ENCODE measurements around the gene CACNG4. TPM values are rescaled to one million over a fixed set of nuclear protein-coding genes. Genes with fewer than 3 reads are reported as not detected.

The CACNG4 gene
- total and polyA plus RNA-seq, 2 of the 4 experiments (the other 2 are of a cell fraction) = under 0.01 to 0.53 TPM

GRCh38 chr17:66970797-66971196, 6.3 kb downstream of the CACNG4 start:
- Histone ChIP-seq H4K8ac (ENCODE audit: low read depth in 2 of 2, low read length in 2 of 2) (no peak overlapping the region), H3K27ac (ENCODE audit: insufficient read depth, low read length) (no peak overlapping the region), H3K9me3 (ENCODE audit: control insufficient read depth, insufficient read depth, low read length) (no peaks in the 10 kb centered on the region), H3K79me1 (ENCODE audit: low read depth in 1 of 2, low read length in 2 of 2) (no peaks in the 10 kb centered on the region), H3K9ac (ENCODE audit: low read depth, low read length) (no peak overlapping the region), H4K20me1 (ENCODE audit: insufficient read depth, low read length) (no peaks in the 10 kb centered on the region), H2BK120ac (ENCODE audit: low read depth, low read length) (no peak overlapping the region), H2BK5ac (ENCODE audit: low read depth, low read length, poor library complexity, severe bottlenecking) (no peak overlapping the region), H3K4ac (ENCODE audit: low read depth, low read length) (no peak overlapping the region), H3K56ac (ENCODE audit: extremely low read depth, insufficient read depth, low read length) (no peak overlapping the region), H3K4me1 (ENCODE audit: control insufficient read depth, insufficient read depth, low read length) (peaks cover 1% of the 10 kb centered on the region), H3K23ac (ENCODE audit: low read depth, low read length) (no peak overlapping the region), H3K18ac (ENCODE audit: low read depth, low read length) (no peak overlapping the region), H2BK20ac (ENCODE audit: low read depth, low read length) (no peak overlapping the region), H2AK9ac (replicated peaks; ENCODE audit: low read depth, low read length, poor library complexity) (no peak overlapping the region), H3K27me3 (ENCODE audit: control insufficient read depth, insufficient read depth, low read length) (peaks cover 84% of the 10 kb centered on the region), H4K91ac (ENCODE audit: insufficient read depth, low read depth, low read length) (no peak overlapping the region), H3K36me3 (ENCODE audit: control insufficient read depth, insufficient read depth, low read length) (no peaks in the 10 kb centered on the region), H3K14ac (replicated peaks; ENCODE audit: low read depth, low read length) (no peak overlapping the region), H3K4me3 (ENCODE audit: insufficient read depth, low read depth, low read length) (no peak overlapping the region), H2AK5ac (ENCODE audit: low read depth, low read length) (no peak overlapping the region), H2BK15ac (ENCODE audit: low read depth, low read length) (no peak overlapping the region), H2AFZ (replicated peaks; ENCODE audit: low read length, poor library complexity) (no peak overlapping the region), H3K9me1 (ENCODE audit: insufficient read depth, low read length) (no peaks in the 10 kb centered on the region), H4K5ac (ENCODE audit: low read depth, low read length) (no peak overlapping the region), H3K4me2 (ENCODE audit: low read depth, low read length) (no peak overlapping the region)
- ATAC-seq (ENCODE audit: low read depth) = no peak
- WGBS, 2 experiments (ENCODE audit: extremely low coverage in 2 of 2, insufficient read length in 1 of 2) = 58% methylated on average over 3 of the region's 6 CpGs; no CpG with 5 or more reads in 1 of the 2 experiments
- TF ChIP-seq MXI1 (IDR thresholded peaks at IDR 0.05; ENCODE audit: borderline replicate concordance, low read depth, low read length) (no peak), RFX5 (IDR thresholded peaks at IDR 0.05; ENCODE audit: low read depth, low read length) (no peak)
- no peak for DNase-seq
- ChIA-PET POLR2A (ENCODE audit: unreplicated experiment) (no interaction called here), CTCF (no interaction called here)
- dilution Hi-C loops (cut with HindIII; ENCODE audit: low sequenced_read_pairs, unreplicated experiment) (no loop called here), in situ Hi-C loops (cut with MboI; ENCODE audit: low sequenced_read_pairs) (no loop called here), intact Hi-C loops (cut with micrococcal nuclease) (no loop called here)
- no TSS peak for BruUV-seq (replicated peaks)

All from IMR-90 (cell line).